SU-DHL-6 (cell line): ENCODE results near the gene HK3.

Experiments
- H2AFZ ChIP-seq: fragments of 200-600 bp; sonication (generic); 2 replicates; pipeline ENCODE4 v1.6.1; 2014; ENCODE audit warnings: low read depth, mild to moderate bottlenecking, moderate library complexity, mixed read lengths, antibody characterized with exemption, low read length; ENCODE audit not compliant: severe bottlenecking
- H3F3A ChIP-seq: fragments of 200-600 bp; shearing (Covaris generic); 2 replicates; pipeline ENCODE4 v1.6.0; 2016; ENCODE audit warnings: antibody characterized with exemption, mild to moderate bottlenecking; ENCODE audit not compliant: insufficient read depth
- H3K27ac ChIP-seq: fragments of 200-600 bp; sonication (generic); 2 replicates; pipeline ENCODE4 v1.5.1; 2016; ENCODE audit warnings: low read depth, mild to moderate bottlenecking, low read length, moderate library complexity, mixed read lengths
- H3K27me3 ChIP-seq: fragments of 200-600 bp; sonication (generic), shearing (Covaris generic); 2 replicates; pipeline ENCODE4 v1.6.0; 2014; ENCODE audit warnings: mild to moderate bottlenecking, low read length
- H3K36me3 ChIP-seq: fragments of 200-600 bp; sonication (generic); 2 replicates; pipeline ENCODE4 v1.6.1; 2014; ENCODE audit warnings: mild to moderate bottlenecking, low read length, mixed read lengths
- H3K4me2 ChIP-seq: fragments of 300-600, 200-600 bp; shearing (Covaris generic), sonication (generic); 2 replicates; pipeline ENCODE4 v1.6.0; 2014; ENCODE audit warnings: low read length, low read depth, mild to moderate bottlenecking; ENCODE audit not compliant: poor library complexity, severe bottlenecking
- H3K4me3 ChIP-seq: fragments of 200-600 bp; sonication (generic); 2 replicates; pipeline ENCODE4 v1.5.1; 2014; ENCODE audit warnings: antibody characterized with exemption, low read length, mild to moderate bottlenecking, mixed read lengths; ENCODE audit not compliant: insufficient read depth, poor library complexity, severe bottlenecking
- H3K79me2 ChIP-seq: fragments of 200-600 bp; sonication (generic); 2 replicates; pipeline ENCODE4 v1.6.1; 2014; ENCODE audit warnings: mild to moderate bottlenecking, low read length, moderate library complexity; ENCODE audit not compliant: insufficient read depth
- H3K9ac ChIP-seq: fragments of 200-600 bp; sonication (generic); 2 replicates; pipeline ENCODE4 v1.7.0; 2014; ENCODE audit warnings: mild to moderate bottlenecking, low read length
- H3K9me2 ChIP-seq: fragments of 200-600 bp; sonication (generic); replicated peaks from 2 replicates; pipeline ENCODE4 v1.6.1; 2014; ENCODE audit warnings: low read length; ENCODE audit not compliant: insufficient read depth
- H3K9me3 ChIP-seq: fragments of 200-600 bp; sonication (generic); 2 replicates; pipeline ENCODE4 v1.6.1; 2014; ENCODE audit warnings: low read length, mixed read lengths; ENCODE audit not compliant: insufficient read depth
- H4K20me1 ChIP-seq: fragments of 200-600 bp; sonication (generic); 2 replicates; pipeline ENCODE4 v1.6.1; 2014; ENCODE audit warnings: low read depth, mild to moderate bottlenecking, antibody characterized with exemption, low read length, moderate library complexity, mixed read lengths
- EZH2phosphoT487 ChIP-seq: fragments of 200-600 bp; sonication (generic), shearing (Covaris generic); conservative IDR thresholded peaks from 2 replicates; pipeline ENCODE4 v1.6.1; 2018; ENCODE audit warnings: mild to moderate bottlenecking, antibody characterized with exemption, low read length, moderate library complexity, mixed read lengths
- TF ChIP-seq, protein P1 (sequence below): fragments of 200-600 bp; sonication (generic); IDR thresholded peaks from one replicate; pipeline ENCODE4 v1.5.1; 2017; ENCODE audit warnings: antibody characterized with exemption, mild to moderate bottlenecking, low read length, moderate library complexity; ENCODE audit not compliant: insufficient read depth, poor library complexity, severe bottlenecking

HK3 gene

DNA sequence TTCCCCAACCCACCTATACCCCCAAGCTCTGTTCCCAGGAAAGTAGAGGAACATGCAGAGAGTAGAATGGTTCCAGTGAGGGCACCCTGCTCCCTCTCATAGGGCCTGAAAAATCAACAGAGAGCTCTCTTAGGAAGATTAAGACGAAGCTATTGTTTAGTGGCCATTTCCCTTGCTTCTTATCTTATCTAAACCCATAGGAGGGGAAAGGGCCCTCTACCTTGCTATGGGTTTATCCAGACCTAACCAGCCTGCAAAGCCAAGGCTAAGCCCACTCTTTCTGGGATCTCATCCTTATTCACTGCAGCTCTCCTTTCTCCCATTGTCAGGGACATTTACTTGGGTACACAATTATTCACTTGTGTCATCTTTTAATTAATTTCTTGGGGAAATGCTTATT lies 39.3 kb upstream of the HK3 start:
- no peak overlapping the region for H2AFZ ChIP-seq
- H4K20me1 ChIP-seq, result no peaks in the 10 kb centered on the region
- H3K27me3 ChIP-seq, result no peaks in the 10 kb centered on the region
- peaks cover 33% of the 10 kb centered on the region; the same call in 1 of the 2 replicates for H3K36me3 ChIP-seq
- no peaks in the 10 kb centered on the region for H3K9me2 ChIP-seq
- 0 out of 2 replicates have a peak, but pooled peaks cover 4% of the 10 kb centered on the region for H3F3A ChIP-seq
- no peak overlapping the region for H3K4me3 ChIP-seq
- no peaks in the 10 kb centered on the region for H3K79me2 ChIP-seq
- no peak overlapping the region for H3K9ac ChIP-seq
- no peak overlapping the region for H3K27ac ChIP-seq
- H3K9me3 ChIP-seq, result no peaks in the 10 kb centered on the region
- no peak overlapping the region for H3K4me2 ChIP-seq
- TF ChIP-seq, protein P1, sequence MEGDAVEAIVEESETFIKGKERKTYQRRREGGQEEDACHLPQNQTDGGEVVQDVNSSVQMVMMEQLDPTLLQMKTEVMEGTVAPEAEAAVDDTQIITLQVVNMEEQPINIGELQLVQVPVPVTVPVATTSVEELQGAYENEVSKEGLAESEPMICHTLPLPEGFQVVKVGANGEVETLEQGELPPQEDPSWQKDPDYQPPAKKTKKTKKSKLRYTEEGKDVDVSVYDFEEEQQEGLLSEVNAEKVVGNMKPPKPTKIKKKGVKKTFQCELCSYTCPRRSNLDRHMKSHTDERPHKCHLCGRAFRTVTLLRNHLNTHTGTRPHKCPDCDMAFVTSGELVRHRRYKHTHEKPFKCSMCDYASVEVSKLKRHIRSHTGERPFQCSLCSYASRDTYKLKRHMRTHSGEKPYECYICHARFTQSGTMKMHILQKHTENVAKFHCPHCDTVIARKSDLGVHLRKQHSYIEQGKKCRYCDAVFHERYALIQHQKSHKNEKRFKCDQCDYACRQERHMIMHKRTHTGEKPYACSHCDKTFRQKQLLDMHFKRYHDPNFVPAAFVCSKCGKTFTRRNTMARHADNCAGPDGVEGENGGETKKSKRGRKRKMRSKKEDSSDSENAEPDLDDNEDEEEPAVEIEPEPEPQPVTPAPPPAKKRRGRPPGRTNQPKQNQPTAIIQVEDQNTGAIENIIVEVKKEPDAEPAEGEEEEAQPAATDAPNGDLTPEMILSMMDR, result no peak
- TF ChIP-seq EZH2phosphoT487, result no peak

DNA sequence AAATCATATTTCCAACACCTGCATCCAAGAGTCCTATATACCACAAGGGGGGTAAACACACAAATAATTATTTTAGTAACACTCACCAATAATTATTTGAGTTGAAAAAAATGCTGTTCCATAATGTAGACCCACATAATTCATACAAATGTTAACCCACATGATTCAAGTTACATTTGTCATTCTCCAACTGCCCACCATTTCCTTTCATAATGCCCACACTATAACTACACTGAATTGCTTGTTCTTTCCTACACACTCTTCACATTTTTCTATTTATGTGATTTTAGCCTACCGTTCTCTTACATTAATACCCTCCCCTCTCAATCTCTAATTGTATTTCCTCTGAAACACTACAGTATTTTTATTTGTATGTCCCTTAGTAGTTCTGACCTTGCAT lies 35.9 kb upstream of the HK3 start:
- Histone ChIP-seq H3F3A (0 out of 2 replicates have a peak, but pooled peaks cover 4% of the 10 kb centered on the region), H3K27ac (no peak overlapping the region), H3K4me3 (no peak overlapping the region), H2AFZ (no peak overlapping the region), H3K36me3 (peaks cover 21% of the 10 kb centered on the region; the same call in 1 of the 2 replicates), H3K4me2 (no peak overlapping the region), H3K27me3 (no peaks in the 10 kb centered on the region), H3K9ac (no peak overlapping the region), H3K9me2 (no peaks in the 10 kb centered on the region), H3K9me3 (no peaks in the 10 kb centered on the region), H3K79me2 (no peaks in the 10 kb centered on the region; the same call in 1 of the 2 replicates), H4K20me1 (no peaks in the 10 kb centered on the region)
- no peak for TF ChIP-seq EZH2phosphoT487
- TF ChIP-seq, protein P1, result no peak

DNA sequence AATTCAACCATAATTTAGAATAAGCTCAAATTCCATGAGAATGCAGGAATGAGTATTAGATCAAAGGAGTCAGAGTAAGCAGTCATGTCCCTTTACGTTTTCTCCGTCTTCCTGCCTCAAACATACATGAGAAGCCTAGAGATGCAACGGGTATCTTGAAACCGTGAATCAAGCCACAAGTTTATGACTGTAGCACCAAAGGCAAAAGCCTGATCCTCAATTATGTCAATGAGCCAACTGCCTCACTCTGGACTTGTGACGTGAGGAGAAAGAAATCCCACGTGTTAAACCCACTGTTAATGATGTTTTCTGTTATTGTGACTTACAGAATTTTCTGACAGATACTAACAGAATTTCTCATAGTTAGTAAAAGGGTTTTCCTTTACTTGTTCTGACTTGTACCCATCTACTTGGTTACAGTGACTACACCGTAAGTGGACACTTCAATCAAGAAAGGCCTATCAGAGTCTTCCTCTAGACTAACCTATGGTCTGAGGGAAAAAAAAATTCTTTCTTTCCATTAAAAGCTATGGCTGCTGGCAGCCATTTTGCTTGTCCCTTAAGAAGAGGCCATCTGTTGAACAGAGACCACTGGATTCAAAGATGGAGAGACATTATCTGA lies 35.3 kb upstream of the HK3 start:
- H3K9me3 ChIP-seq, result no peaks in the 10 kb centered on the region
- no peak overlapping the region for H2AFZ ChIP-seq
- no peak for TF ChIP-seq EZH2phosphoT487
- TF ChIP-seq, protein P1, result no peak
- H3K9ac ChIP-seq, result no peak overlapping the region
- H3K4me3 ChIP-seq, result no peak overlapping the region
- H4K20me1 ChIP-seq, result no peaks in the 10 kb centered on the region
- 0 out of 2 replicates have a peak, but pooled peaks cover 4% of the 10 kb centered on the region for H3F3A ChIP-seq
- peaks cover 18% of the 10 kb centered on the region; the same call in 1 of the 2 replicates for H3K36me3 ChIP-seq
- H3K79me2 ChIP-seq, result no peaks in the 10 kb centered on the region; the same call in 1 of the 2 replicates
- H3K4me2 ChIP-seq, result no peak overlapping the region
- H3K9me2 ChIP-seq, result no peaks in the 10 kb centered on the region
- H3K27me3 ChIP-seq, result no peaks in the 10 kb centered on the region
- no peak overlapping the region for H3K27ac ChIP-seq
